HepG2 (cell line): Measurements from ENCODE around the gene DCAF16. TPM values are rescaled to one million over a fixed set of nuclear protein-coding genes. Genes with fewer than 3 reads are reported as not detected.

Experiments
- ADNP ChIP-seq: sonication (generic); formaldehyde crosslinking; IDR thresholded peaks from 2 replicates; pipeline ENCODE4 v1.4.0; 2020; ENCODE audit warnings: missing genetic modification reagents
- ARID3A ChIP-seq: IDR thresholded peaks from 2 replicates; pipeline ENCODE4 v1.6.1; 2012; ENCODE audit warnings: low read depth, low read length, improper control_type of control experiment
- FOXJ3 ChIP-seq: sonication (generic); formaldehyde crosslinking; IDR thresholded peaks from 2 replicates; pipeline ENCODE4 v1.4.0; 2020; ENCODE audit warnings: missing genetic modification reagents, mild to moderate bottlenecking, borderline replicate concordance
- GATAD2A ChIP-seq: IDR thresholded peaks from 2 replicates; pipeline ENCODE4 v1.6.1; 2016
- JUN ChIP-seq: sonication (generic); formaldehyde crosslinking; IDR thresholded peaks from 2 replicates; pipeline ENCODE4 v1.4.0; 2020; ENCODE audit warnings: mild to moderate bottlenecking, missing genetic modification reagents
- MBNL3 ChIP-seq: fragments of 250-450 bp; sonication (Bioruptor Pico); conservative IDR thresholded peaks from 2 replicates; pipeline ENCODE4 v1.8.0; 2022; ENCODE audit warnings: mild to moderate bottlenecking, inconsistent platforms
- MEIS2 ChIP-seq: sonication (generic); formaldehyde crosslinking; IDR thresholded peaks from 2 replicates; pipeline ENCODE4 v1.9.0; 2021; ENCODE audit warnings: mild to moderate bottlenecking, missing genetic modification reagents
- ONECUT2 ChIP-seq: sonication (generic); formaldehyde crosslinking; IDR thresholded peaks from 2 replicates; pipeline ENCODE4 v1.4.0; 2020; ENCODE audit warnings: missing genetic modification reagents
- PLRG1 ChIP-seq: fragments of 450-650 bp; conservative IDR thresholded peaks from 2 replicates; pipeline ENCODE4 v1.6.1; 2016
- PRDM15 ChIP-seq: sonication (generic); formaldehyde crosslinking; IDR thresholded peaks from 2 replicates; pipeline ENCODE4 v1.4.0; 2020; ENCODE audit warnings: missing genetic modification reagents
- REPIN1 ChIP-seq: sonication (generic); formaldehyde crosslinking; IDR thresholded peaks from 2 replicates; pipeline ENCODE4 v1.8.0; 2022; ENCODE audit warnings: missing genetic modification reagents, low read depth, mild to moderate bottlenecking, borderline replicate concordance
- RFX5 ChIP-seq: IDR thresholded peaks from 2 replicates; pipeline ENCODE4 v1.6.1; 2011; ENCODE audit warnings: low read depth, low read length, improper control_type of control experiment
- RXRB ChIP-seq: IDR thresholded peaks from 2 replicates; pipeline ENCODE4 v1.6.1; 2016; ENCODE audit warnings: borderline replicate concordance, missing genetic modification reagents, missing compliant biosample characterization
- SMAD3 ChIP-seq: sonication (generic); formaldehyde crosslinking; IDR thresholded peaks from 2 replicates; pipeline ENCODE4 v1.4.0; 2020; ENCODE audit warnings: missing genetic modification reagents
- SOX6 ChIP-seq, 2 experiments: fragments of 450-650 bp in 1 of 2; sonication (generic) in 1 of 2; formaldehyde crosslinking in 1 of 2; IDR thresholded peaks; 2 replicates each; pipeline versions ENCODE4 v1.4.0 to v1.6.1; 2017 to 2020; ENCODE audit warnings: antibody characterized with exemption in 1 of 2, mild to moderate bottlenecking in 1 of 2, missing genetic modification reagents in 1 of 2
- SRSF1 ChIP-seq: fragments of 200-400 bp; formaldehyde crosslinking; optimal IDR thresholded peaks from 2 replicates; pipeline ENCODE3; 2017; ENCODE audit warnings: mild to moderate bottlenecking, low read depth, low read length, moderate library complexity
- SSRP1 ChIP-seq: IDR thresholded peaks from 2 replicates; pipeline ENCODE4 v1.6.1; 2016; ENCODE audit warnings: control low read depth
- TBX3 ChIP-seq: fragments of 450-650 bp; IDR thresholded peaks from 2 replicates; pipeline ENCODE4 v1.6.1; 2017; ENCODE audit warnings: antibody characterized with exemption, mild to moderate bottlenecking, inconsistent platforms, borderline replicate concordance
- TCF7 ChIP-seq: sonication (generic); IDR thresholded peaks from 2 replicates; pipeline ENCODE4 v1.6.1; 2016; ENCODE audit warnings: antibody characterized with exemption, low read depth
- ZBTB49 ChIP-seq: sonication (generic); formaldehyde crosslinking; IDR thresholded peaks from 2 replicates; pipeline ENCODE4 v1.4.0; 2020; ENCODE audit warnings: missing genetic modification reagents, borderline replicate concordance
- ZC3H13 ChIP-seq: sonication (generic); formaldehyde crosslinking; IDR thresholded peaks from 2 replicates; pipeline ENCODE4 v1.8.1; 2023; ENCODE audit warnings: mild to moderate bottlenecking, missing genetic modification reagents, moderate library complexity
- ZFP1 ChIP-seq: IDR thresholded peaks from 2 replicates; pipeline ENCODE4 v1.6.1; 2016
- ZNF296 ChIP-seq: sonication (generic); formaldehyde crosslinking; conservative IDR thresholded peaks from 2 replicates; pipeline ENCODE4 v1.5.0; 2020; ENCODE audit warnings: mild to moderate bottlenecking, missing genetic modification reagents
- ZNF34 ChIP-seq: sonication (generic); formaldehyde crosslinking; IDR thresholded peaks from 2 replicates; pipeline ENCODE4 v1.4.0; 2020; ENCODE audit warnings: mild to moderate bottlenecking, missing genetic modification reagents, borderline replicate concordance
- polyA plus RNA-seq, 8 experiments: library from polyadenylated mRNA; depleted of rRNA in 3 of 8; stranded (reverse) in 7 of 8; unstranded in 1 of 8; fragments of >200 nt; fragmentation: Illumina TruSeq in 4 of 8; extraction: Trizol in 4 of 8; gene quantifications; 2 replicates each; pipeline versions ENCODE4 v1.2.1 to v1.2.3, GENCODE V29; 2011 to 2016; ENCODE audit warnings: low read depth in 4 of 8, missing spikeins in 1 of 8, mixed read lengths in 1 of 8; ENCODE audit not compliant: insufficient read depth in 1 of 8
- total RNA-seq, 5 experiments: library from RNA; depleted of rRNA; stranded (reverse); fragments of >200 nt; fragmentation: Illumina TruSeq; extraction: Trizol; gene quantifications; 2 replicates each; pipeline ENCODE4 v1.2.3, GENCODE V29; 2016; ENCODE audit warnings: low read depth in 1 of 5

DCAF16 gene
- total and polyA plus RNA-seq, 2 of the 13 experiments (the other 11 are each of a cell fraction or from before 2014, with no cell fraction given) = 37.5 to 41.9 TPM

GRCh38 chr4:17859793-17860406 is 49.3 kb upstream of the DCAF16 start (continued):
- TF ChIP-seq ZNF34 (no peak), SMAD3 (CRISPR knock-in tag) (no peak), ZBTB49 (no peak), MBNL3 (CRISPR knock-in tag) (no peak), ZC3H13 (CRISPR knock-in tag) (no peak), SSRP1 (CRISPR knock-in tag) (no peak), TBX3 (0 out of 2 replicates have a peak, but pooled peaks have one; percentile 17), ONECUT2 (CRISPR knock-in tag) (peak; percentile 91), ARID3A (peak; percentile 55; the same call in 1 of the 2 replicates), REPIN1 (CRISPR knock-in tag) (no peak), FOXJ3 (no peak), SOX6 (IDR thresholded peaks at IDR 0.05) (no peak), SOX6 (CRISPR knock-in tag; IDR thresholded peaks at IDR 0.05) (peak; percentile 30; the same call in 1 of the 2 replicates), ZFP1 (CRISPR knock-in tag) (no peak), TCF7 (peak; percentile 36; the same call in 1 of the 2 replicates), RXRB (CRISPR knock-in tag) (no peak), MEIS2 (CRISPR knock-in tag) (no peak), GATAD2A (peak; percentile 60), ZNF296 (no peak), ADNP (CRISPR knock-in tag) (no peak), SRSF1 (no peak), PRDM15 (no peak), JUN (no peak), RFX5 (no peak), PLRG1 (no peak)
